Stimulated activated CD4-positive, alpha-beta T cell treated with anti-CD3 and anti-CD28 coated beads, TNF-alpha, amount 100 ng/mL, for 1 hour (primary cell): ENCODE measurements around the gene SUPT20H.
"Not testable (repeated sequence)": the region's sequence is repeated elsewhere in the genome, so short reads cannot be mapped to it uniquely, and the experiment has no call there.

Experiments
- DNase-seq, 3 donors: peaks; one replicate each; pipeline ENCODE4 v3.0.0-alpha.2; 2020; ENCODE audit warnings: low read depth in 3 of 3, low spot score in 1 of 3

Gene SUPT20H

DNA sequence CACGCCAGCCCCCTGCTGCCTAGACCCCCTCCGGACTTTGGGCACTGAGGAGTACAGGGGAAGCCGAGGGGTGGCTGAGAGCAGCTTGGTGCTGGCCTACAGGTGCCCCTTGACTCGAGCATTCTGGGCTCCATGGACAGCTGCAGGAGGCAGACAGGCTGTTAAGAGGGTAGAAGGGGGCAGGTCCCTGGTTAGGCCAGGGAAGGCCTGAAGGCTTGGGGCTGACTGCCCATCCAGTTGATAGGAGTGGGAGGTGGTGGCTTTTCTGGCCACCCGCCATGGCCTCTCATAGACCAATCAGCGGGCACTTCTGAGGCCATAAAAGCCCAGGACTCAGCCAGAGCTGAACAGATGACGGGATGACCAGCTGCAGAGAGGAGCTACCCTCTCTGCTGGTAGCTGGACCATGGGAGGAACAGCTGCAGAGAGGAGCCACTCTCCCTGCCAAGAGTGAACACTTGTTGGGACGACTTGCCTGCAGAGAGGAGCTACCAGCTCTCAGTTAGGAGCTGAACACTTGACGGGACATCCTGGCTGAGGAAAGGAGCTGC, 10.7 kb upstream of the SUPT20H start:
- no peak for DNase-seq

DNA sequence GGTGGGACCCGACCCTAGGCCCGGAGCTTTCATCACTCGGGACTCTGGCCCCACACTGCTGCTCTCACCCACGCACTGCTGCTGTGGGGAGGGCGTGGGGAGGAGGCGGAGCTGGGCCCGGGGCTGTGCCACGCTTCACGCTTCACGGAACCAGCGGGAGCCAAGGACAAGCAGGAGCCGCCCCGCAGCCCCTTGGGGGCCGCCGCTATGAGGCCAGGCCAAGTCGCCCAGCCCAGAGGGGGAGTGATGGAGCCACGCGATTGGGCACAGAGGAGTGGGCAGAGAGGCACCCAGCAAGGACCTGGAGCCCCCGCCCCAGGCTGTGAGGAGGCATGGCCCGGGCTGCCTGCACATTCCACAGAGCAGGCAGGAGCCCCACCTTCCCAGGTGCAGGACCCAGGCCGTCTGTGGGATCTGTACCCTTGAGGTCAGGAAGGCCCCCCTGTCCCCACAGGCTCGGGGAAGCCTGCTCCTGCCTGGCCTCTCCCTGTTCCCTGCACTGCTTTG, 10.2 kb upstream of the SUPT20H start:
- no peak for DNase-seq

DNA sequence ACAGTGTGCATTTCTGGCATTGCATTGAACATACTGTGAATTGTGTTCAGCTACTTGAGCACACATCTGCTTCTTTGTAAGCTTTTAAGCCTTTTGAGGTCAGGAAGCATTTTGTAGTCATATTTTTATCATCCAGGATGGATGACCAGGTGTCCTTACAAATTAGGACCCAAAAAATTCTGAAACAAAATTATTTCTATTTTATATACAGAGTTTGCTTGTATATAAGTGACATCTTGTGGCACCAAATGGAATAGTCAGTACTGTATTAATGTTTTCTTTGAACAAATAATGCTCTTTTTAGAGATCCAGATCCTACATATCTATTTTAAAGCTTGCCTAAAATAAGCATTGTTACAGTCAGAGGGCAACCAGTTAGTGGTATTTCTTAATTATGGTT, 9.5 kb upstream of the SUPT20H start:
- DNase-seq: no peak

DNA sequence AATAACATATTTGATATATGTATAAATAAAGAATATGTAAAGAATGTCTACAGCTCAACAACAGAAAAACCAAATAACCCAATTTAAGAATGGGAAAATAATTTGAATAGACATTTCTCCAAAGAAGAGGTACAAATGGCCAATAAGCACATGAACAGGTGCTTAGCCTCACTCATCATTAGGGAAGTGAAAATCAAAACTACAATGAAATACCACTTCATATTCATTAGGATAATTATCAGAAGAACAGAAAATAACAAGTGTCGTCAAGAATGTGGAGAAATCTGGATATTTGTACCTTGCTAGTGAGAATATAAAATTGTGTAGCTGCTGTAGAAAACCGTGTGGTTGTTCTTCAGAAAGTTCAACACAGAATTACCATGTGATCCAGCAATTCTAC, 8.4 kb upstream of the SUPT20H start:
- no peak for DNase-seq

DNA sequence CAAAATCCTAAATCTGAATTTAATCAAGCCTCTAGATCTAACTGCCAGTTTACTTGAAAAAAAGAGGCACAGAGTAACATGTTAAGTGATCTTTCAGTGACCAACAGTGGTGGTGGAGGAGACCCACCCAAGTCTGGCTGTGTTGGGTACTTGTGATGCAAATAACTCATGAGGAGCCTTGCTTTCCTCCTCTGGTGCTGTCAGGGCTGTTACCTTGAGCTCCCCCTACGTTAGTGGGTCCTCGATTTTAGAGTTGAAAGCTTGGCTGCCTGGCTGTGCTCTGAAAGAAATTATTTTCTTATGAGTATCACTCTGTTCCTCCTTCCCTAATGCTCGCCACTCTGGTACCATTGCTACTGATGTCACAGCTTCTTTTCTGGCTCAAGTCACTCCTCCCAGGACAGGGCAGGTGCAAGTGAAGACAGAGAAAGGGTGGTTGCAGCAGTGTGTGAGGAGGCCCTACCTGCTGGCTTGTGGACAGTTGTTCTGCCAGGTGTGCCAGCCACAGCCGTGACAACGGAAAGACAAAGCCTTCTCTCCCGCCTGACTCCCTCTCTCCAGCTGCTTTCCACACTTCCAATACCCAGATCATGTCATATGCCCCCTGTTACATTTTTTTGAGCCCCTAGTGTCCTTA, 6.5 kb upstream of the SUPT20H start:
- no peak for DNase-seq

DNA sequence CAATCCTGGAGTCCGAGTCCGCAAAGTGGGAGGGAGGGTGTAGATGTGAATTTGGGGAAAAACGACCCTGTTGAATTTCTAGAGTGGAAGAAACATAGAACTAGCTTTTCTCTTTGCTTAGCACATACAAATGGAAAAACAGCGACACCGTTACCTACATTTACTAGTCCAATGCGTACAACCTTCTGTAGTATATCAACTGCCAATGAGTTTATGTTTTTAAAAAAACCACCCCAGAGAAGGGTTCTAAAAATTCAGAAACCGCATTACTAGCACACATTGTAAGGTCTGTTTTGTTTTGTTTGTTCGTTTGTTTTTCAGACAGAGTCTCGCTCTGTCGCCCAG, 332 bp upstream of the SUPT20H start:
- no peak for DNase-seq

DNA sequence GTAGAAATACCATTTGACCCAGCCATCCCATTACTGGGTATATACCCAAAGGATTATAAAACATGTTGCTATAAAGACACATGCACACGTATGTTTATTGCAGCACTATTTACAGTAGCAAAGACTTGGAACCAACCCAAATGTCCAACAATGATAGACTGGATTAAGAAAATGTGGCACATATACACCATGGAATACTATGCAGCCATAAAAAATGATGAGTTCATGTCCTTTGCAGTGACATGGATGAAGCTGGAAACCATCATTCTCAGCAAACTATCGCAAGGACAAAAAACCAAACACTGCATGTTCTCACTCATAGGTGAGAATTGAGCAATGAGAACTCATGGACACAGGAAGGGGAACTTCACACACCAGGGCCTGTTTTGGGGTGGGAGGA, 3.3 kb downstream of the SUPT20H start:
- not testable (repeated sequence) for DNase-seq

DNA sequence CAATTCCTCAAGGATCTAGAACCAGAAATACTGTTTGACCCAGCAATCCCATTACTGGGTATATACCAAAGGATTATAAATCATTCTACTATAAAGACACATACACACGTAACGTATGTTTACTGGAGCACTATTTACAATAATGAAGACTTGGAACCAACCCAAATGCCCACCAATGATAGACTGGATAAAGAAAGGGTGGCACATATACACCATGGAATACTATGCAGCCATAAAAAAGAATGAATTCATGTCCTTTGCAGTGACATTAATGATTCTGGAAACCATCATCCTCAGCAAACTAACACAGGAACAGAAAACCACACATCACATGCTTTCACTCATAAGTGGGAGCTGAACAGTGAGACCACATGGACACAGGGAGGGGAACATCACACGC, 6.4 kb downstream of the SUPT20H start:
- DNase-seq: not testable (repeated sequence)

DNA sequence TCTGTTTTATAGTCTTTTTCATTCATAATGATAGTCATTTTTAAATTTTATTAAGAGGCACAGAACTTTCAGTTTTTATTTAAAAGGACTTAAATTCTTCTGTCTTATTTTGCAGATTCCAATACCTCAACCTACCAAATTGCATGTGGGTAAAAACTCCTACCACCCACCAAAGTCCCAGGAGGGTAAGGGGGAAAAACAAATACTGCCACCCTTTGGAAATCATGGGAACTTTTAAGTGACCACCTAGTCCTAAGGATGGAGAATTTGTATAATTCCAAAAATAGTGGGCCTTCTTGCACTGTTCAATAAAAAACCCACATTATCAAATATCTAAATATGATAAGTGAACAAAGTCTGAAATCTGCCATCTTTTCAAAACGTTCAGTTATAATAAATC, 9.7 kb downstream of the SUPT20H start:
- DNase-seq: no peak

DNA sequence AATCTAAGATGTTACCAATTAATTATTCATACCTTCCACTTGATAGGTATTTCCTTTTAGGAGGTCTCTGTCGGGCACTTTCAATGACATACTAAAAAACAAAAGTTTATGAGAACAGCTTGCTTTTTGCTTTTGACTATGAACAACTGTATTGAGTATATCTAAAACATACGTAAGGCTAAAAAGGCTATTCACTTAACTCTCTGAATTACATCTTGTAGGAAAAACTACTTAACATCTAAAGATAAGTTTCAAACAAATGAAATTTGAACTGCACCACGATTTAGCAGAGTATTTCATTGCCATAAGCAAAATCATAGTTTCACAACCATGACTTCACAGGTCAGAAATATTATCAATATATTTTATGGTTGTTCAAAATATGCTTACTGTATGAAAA, 11.6 kb downstream of the SUPT20H start:
- no peak for DNase-seq

DNA sequence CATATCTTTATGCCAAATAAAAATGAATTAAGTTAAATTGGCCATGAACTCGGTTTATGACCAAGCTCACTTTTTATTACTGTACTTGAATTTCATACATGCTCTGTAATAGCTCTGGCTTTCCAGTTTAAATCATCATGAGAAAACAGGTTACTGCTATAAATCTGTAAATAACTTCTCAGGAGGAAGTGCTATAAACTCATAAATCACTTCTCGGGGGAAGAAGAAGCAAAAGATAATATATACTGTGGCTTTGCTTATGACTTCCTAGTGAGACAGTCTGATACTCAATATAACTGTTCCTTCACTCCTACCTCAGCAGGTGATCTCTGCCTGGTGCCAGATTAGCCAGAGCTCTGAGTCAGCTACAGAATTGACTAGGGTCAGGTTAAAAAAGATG, 12.5 kb downstream of the SUPT20H start:
- DNase-seq: no peak

DNA sequence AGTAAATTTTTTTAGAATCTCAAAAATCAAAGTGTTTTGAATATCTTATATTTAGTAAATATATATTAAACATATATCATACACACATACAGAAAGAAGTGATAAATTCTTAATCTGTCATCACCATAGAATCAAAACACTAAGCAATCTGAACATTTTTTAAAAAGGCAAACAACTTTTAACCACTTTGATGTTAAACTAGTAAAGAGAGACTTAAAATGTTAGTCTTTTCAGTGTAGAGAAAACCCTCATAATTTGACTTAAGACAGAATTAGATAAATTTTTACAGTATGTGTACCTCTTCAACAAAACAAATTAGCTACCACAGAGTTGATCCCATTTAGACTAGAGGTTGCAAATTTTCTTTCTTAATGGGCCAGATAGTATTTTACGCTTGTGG, 13.4 kb downstream of the SUPT20H start:
- DNase-seq: no peak

DNA sequence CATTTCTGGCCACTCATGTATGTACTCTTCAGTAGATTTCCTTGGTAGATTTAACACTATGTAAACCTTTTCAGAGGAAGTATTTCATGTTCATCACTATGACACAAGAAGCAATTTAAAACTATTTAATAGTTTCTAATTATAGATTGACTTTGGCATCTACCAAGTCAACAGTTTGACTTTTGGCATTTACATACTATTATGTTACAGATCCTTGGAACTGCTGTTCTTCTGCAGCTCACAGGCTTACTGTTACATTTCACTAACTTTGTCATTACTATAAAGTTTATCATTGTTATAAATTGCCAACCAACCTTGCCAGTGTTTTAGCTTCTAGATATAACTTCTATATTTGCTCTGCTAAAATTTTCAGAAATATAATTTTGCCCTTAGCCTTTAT, 18.7 kb downstream of the SUPT20H start:
- DNase-seq: no peak

DNA sequence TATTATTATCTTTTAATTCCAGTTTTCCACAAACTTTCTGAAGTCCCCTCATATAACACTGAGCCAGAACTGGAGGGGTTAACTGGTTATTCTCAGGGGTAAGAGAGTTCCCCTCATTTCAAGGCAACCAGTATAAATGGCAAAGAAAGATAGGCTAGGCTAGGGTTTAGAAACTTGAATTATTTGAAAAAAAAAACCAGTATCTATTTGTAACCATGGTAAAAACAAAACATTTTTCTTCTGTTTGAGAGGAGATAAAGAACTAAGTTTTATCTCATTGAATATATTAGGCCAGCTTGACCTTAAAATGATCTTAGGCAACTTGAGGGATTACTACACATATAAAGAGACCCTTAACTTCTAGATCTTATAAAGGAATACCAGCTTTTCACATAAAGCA, 19.6 kb downstream of the SUPT20H start:
- no peak for DNase-seq

DNA sequence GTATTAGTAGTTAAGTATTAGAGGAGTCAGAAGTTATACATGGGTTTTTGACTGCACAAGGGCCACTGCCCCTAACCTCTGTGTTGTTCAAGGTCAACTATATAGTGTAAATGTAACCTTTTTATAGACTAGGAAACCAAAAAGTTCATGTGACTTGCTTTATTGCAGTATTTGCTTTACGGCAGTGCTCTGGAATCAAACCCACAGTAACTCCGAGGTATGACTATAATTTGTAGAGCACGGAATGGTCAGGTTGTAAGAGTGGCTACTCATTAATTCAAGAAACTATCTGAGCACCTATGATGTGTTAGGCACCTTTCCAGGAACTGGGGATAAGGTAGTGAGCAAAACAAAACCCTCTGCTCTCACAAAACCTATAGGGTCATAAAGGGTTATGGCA, 22.2 kb downstream of the SUPT20H start:
- DNase-seq: no peak

DNA sequence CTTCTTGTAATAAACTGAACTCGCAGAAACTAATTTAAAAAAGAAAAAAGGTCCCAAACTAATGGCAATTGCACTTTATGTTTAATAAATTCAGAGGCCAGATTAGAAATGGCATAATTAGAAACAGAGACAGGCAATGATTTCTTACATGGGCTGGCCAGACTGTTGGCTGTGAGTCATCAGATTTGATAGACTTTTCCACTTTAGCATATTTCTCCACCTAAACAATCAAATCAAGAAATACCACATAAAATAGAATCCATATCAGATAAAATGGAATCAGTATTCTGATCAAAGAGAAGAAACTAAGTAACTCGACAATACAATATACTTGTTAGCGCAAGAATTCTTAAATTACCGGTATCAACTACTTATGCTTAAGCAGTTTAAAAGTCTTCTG, 29.9 kb downstream of the SUPT20H start:
- DNase-seq: no peak

DNA sequence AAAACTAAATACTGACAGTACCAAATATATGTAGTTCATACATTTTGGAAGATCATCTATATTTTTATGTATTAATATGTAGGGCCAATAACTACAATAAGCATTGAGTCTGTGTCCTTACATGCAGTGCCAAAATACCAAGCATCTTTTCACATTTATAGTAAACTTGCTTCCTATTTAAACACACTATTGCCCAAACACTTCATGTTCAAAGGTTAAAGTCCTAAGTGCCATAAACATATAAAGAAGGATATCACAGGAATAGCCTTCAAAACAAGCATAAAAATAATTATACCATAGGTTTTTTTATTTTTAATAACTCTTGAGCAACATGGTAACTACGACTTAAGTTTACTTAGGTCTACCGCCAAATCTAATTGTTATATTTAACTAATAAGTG, 31.8 kb downstream of the SUPT20H start:
- DNase-seq: no peak

DNA sequence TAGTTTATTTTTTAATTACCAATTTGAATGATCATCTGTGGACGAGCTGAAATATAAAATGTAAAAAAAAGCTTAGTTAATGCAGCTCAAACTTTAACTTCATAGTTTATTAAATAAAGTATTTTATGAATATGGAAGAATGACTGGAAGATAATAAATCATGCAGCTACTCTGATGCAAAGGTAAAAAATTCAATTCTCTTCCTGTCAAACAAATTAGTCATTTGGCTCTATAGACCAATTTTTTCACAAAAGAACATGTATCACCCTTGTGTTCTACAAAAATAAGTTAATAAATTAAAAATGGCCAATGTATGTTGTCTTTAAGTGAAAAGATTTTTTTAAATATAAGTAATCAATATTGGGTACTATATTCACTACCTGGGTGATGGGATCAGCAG, 32.7 kb downstream of the SUPT20H start:
- DNase-seq: no peak

DNA sequence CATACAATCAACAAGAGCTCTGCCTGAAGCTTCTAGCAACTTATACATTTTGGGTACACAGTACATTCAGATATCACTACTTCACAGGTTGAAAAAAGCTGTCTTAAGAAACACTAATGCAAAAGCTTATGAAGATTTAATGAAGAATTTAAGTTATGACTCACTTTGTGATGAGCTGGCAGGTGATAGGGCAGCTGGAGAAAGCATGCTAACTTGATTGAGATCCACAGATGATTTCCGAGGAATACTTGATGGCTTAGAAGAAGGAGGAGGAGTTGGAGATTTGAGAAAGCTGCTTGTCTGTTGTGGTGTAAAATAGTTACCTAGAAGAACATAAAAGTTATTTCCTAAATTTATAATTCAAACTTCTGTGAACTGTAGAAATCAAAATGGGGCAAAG, 35.6 kb downstream of the SUPT20H start:
- no peak for DNase-seq

DNA sequence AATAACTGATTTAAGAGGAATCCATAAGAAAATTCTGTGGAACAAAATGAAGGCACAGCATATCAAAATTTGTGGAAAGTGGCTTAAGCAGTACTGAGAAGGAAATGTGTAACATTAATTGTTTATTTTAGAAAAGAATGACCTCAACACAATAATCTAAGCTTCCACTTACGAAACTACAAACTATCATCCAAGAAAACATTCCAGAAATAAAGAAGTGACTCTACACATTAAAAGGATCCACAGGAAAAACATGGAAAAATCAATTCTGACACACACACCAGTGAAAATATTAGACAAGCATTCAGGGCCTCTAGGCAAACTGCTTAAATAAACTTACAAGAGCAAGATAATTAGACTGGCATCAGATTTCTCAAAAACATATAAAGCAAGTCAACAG, 44.9 kb downstream of the SUPT20H start:
- no peak for DNase-seq

DNA sequence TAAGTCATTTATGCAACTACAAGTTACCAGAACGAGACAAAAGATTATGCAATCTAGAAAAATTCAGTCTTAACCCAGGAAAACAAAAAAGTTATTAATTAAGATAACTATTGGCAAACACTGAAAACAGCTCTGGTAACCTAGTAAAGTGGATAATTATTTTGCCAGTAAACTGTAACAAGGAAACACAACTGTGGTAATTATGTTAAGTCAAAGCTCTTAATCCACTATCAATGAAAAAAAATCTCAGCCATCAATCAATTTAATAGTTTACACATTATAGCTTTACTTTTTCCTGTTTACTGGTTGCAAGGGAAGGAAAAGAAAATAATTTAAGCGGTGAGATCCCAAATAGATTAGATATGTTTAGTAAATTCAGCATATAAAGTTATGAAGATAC, 47.7 kb downstream of the SUPT20H start:
- no peak for DNase-seq

DNA sequence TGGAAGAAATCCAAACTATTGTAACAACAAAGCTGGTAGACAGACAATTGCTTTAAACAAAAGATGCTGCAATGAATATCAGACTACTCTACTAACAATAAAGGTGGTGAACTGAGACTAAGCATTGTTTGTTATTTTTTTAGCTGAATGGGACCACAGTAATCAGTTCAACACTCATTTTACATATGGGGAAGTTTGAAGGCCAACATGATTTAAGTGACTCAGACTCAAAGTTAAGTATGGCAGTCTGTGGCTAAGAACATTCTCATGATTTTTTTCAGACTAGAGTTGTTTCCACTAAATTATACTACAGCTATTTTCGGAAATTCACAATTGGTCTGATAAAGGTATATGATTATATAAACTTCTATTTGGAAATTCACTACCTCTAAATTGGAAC, 48.5 kb downstream of the SUPT20H start:
- no peak for DNase-seq

DNA sequence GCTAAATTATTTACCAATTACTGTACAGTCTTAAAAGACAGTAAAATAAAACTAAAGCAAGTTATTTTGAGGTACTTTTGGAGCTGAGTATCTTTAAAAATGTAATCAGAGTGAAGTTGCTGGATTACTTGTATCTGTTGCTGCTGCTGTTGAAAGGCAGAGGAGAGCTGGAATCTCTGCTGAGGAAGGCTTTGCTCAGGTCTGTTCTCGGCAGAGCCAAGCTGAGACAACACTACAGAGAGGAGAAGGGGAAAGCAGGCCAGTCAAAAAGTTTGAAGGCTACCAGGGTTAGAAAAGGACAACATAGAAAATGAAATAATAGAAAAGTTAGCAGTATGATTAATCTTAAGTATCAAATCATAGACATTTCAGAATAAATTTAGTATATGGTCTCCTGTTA, 49.1 kb downstream of the SUPT20H start:
- no peak for DNase-seq

DNA sequence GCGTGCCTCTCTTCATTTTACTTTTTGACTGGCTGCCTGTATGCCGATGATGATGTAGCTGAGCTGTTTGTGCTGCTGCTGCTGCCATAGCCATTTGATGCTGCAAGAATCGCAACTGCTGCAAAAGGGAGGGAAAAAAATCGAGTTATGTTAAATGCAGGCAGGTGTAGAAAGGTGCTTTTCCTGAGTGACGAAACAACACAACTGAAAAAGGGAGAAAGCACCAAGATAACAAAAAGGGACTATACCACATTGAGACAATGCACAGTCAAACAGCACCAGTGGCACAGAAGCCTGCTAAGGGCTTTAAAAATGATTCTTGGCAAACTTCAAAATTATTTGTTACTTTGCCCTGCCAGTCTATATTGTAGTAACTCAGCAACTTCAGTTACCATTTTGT, 49.8 kb downstream of the SUPT20H start:
- no peak for DNase-seq
